CD4-positive, alpha-beta T cell treated with Interleukin-15 for 4 hours (primary cell): ENCODE results near the gene FADS1.

Source experiments
- DNase-seq: peaks from one replicate; pipeline ENCODE4 v3.0.0-alpha.2; 2020; ENCODE audit warnings: low spot score

FADS1 gene

GRCh38 chr11:61760946-61761345 is 55.9 kb downstream of the FADS1 start:
- DNase-seq, result no peak

- no peak for DNase-seq
These were observed 59.5 kb downstream of the FADS1 start for GRCh38 chr11:61757213-61757862.

- peak; percentile 36 for DNase-seq
These were observed 60.2 kb downstream of the FADS1 start for GRCh38 chr11:61756452-61757212.

- no peak for DNase-seq
These were observed 60.7 kb downstream of the FADS1 start for GRCh38 chr11:61756147-61756451.

GRCh38 chr11:61754534-61755482 is 62.0 kb downstream of the FADS1 start:
- DNase-seq, result no peak

- DNase-seq, result no peak
These were observed 63.1 kb downstream of the FADS1 start for GRCh38 chr11:61753672-61754071.

GRCh38 chr11:61752925-61753521 is 63.8 kb downstream of the FADS1 start:
- no peak for DNase-seq

- DNase-seq, result peak; percentile 52
These were observed 64.5 kb downstream of the FADS1 start, which contains the start of gene MYRF for GRCh38 chr11:61752117-61752924. Gene MYRF (plus strand): TSS chr11:61752636. CDS start chr11:61752745, 109 bp downstream.

- no peak for DNase-seq
These were observed 65.4 kb downstream of the FADS1 start for GRCh38 chr11:61751384-61751783.

- DNase-seq, result no peak
These were observed 66.1 kb downstream of the FADS1 start for GRCh38 chr11:61750631-61751273.
